ENCODE results near the gene CYP4F2.
"Not testable (repeated sequence)": the region's sequence is repeated elsewhere in the genome, so short reads cannot be mapped to it uniquely, and the experiment has no call there.

Gene CYP4F2

DNA sequence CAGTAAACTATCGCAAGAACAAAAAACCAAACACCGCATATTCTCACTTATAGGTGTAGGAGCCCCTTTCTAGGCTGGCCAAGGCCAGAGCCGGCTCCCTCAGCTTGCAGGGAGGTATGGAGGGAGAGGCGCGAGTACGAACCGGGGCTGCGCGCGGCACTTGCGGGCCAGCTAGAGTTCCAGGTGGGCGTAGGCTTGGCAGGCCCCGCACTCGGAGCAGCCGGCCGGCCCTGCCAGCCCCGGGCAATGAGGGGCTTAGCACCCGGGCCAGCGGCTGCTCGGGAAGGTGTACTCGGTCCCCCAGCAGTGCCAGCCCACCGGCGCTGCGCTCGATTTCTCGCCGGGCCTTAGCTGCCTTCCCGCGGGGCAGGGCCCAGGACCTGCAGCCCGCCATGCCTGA, 1.7 kb upstream of the CYP4F2 start:
- DNase-seq = not testable (repeated sequence)

DNA sequence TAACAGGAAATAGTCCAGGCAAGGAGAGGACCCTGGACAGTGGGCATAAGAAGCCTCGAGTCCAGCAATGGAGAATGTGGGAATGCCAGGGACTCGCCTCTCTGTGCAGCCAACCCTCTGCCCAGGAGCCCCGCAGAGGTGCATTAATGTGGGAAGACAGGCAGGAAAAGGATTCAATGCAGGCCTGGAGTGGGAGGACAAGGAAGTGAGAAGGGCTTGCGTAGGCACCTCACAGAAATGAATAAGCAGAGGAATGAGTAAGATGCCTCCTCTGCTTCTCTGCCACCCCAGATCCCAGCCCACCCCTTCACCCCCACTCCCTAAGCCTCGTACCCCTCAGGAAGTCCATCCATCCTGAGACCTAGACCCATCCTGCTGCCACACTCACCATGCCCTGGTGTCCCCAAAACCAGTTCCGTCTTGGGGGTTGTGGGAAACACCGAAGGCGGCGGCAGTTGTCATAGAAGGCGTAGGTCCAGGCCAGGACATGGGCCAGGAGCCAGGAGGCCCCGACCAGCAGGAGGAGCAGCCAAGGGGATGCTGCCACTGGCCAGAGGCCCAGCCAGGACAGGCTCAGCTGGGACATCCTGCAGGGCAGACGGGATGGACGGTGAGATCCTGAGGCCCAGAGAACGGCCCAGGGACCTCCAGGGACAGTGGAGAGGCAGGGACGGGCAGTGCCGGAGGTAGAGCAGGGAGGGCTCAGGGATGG, 692 bp downstream of the CYP4F2 start:
- DNase-seq = no peak

DNA sequence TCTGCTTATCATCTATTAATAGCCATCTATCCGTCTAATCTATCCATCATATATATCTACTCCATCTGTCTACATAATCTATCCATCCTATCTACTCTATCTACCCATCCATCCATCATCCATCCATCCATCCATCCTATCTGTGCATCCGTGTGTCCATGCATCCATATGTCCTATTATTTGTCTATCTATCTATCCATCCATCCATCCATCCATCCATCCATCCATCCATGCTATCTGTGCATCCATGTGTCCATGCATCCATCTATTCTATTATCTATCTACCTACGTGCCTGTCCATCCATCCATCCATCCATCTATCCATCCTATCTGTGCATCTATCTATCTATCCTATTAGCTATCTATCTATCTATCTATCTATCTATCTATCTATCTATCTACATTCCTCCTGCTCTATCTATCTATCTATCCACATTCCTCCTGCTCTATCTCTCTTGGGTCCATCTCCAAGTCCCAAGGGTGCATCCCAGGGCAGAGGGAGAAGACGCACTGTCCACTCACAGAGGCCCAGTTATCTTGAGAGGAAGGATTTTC, 1.9 kb downstream of the CYP4F2 start:
- DNase-seq = no peak

DNA sequence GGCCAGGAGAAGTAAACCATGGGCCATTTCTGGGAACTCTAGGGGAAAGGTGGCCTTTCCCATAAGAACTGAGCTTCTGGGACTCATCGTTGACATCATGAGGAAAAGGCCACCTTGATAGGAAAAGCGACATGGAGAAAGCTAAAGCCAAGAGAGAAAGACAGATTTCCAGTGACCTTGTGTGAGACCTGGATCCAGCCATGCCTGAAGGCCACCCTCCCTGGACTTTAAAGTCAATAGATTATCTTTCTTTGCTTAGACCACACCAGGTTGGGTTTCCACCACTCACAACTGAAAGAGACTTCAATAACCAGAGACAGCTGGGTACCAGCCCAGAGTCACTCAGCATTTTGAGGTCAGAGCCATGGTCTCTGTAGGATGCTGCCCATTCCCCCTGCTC, 3.5 kb downstream of the CYP4F2 start:
- DNase-seq = no peak

DNA sequence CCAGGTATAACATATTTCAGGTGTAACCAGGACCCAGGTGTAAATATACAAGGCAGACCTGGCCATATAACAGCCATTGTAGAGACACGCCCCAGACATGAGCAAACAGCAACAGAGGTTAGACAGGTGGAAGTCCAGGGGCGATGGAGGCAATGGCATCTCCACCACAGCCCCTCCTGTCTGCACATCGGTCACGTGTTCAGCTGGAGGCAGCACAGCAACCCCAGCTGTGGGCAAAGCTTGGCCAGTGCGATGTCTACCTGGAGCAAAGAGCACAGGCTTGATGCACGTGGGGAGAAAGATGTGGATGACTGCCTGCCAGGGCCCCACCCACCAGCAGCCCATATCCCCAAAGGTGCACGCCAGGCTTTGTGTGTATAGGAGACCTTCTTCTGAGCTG, 4.4 kb downstream of the CYP4F2 start:
- DNase-seq = no peak

DNA sequence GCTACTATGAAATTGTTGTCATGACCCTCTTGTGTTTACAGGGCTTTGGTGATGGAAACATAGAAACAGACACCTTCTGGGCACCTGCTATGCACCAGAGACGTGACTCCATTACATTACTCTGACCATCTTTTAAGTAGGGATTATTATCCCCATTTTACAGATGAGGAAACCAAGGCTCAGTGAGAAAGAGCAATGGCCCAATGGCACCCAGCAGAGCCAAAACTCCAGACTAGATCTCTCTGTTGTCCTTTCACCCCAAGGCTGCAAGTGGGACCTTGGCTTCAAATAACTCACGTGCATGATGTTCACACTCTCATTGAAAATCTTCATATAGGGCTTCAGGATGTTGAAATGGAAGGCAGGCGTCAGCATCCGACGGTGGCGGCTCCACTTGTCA, 5.9 kb downstream of the CYP4F2 start:
- no peak for DNase-seq

DNA sequence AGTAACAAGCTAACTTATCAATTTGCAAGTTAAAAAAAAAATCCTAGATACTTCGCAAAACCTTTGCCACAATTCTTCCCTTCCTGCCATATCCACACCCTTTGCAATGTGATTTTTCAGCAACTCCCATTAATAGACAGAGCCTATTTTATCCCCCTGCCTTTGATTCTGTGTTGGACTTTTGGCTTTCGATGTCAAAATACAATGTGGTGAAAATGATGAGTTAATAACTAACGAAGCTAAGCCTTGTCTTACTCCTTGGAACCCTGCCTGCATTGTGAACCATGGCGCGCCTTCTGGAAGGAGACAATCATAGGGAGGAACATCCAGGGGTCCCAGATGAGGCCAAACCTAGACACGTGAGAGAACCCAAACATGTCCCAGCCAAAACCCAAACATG, 6.4 kb downstream of the CYP4F2 start:
- no peak for DNase-seq

DNA sequence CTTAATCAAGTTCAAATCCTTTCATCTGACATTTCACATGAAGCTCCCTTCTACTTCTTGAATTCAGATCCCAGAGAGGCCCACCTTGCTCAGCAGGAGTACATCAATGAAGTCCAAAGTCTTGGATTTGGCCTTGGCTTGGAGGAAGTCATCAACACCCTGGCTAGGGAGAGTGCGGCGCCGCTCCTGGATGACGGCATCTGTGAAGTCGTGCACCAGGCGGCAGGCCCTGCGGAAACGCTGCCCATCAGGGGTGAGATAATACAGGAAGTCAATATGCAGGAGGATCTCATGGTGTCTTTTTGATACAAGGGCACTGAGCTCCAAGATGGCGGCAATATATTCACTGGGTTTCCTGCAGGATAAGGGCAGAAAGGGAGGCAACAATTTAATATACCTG, 8.5 kb downstream of the CYP4F2 start:
- not testable (repeated sequence) for DNase-seq

DNA sequence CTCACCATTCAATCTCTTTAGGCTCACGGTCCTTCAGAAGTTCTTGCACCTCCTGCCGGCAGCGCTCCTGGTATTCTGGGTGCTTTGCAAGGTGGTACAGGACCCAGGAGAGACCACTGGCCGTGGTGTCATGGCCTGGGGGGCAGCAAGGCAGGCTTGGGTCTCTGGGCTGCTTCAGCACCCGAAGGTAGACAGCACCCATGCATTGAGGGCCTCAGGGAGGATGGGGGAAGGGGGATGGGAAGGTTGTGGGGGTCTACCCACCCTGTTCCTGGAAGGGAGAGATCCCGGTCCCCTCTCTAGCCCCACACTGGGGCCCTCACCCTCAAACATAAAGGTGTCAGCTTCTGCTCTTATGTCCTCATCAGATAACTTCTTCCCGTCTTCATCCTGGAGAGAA, 12.0 kb downstream of the CYP4F2 start:
- DNase-seq = no peak

DNA sequence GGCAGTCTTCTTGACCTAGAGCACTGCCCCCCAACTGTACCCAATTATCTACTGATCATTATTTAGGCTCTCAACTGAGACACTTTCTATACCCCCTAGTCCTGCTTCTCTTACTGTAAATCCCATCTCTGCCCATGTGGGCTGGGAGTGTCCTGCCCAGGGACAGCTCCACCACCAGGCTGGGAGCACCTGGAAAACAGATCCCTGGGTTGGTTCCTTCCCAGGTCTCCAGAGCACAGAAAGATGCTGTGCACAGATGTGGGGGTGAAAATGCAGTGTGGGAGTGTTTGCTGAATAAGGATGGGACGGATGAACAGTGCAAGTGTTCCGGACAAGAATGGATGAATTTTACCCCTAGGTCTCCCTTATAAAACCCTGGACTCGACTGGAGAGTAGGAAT, 12.7 kb downstream of the CYP4F2 start:
- DNase-seq = no peak

DNA sequence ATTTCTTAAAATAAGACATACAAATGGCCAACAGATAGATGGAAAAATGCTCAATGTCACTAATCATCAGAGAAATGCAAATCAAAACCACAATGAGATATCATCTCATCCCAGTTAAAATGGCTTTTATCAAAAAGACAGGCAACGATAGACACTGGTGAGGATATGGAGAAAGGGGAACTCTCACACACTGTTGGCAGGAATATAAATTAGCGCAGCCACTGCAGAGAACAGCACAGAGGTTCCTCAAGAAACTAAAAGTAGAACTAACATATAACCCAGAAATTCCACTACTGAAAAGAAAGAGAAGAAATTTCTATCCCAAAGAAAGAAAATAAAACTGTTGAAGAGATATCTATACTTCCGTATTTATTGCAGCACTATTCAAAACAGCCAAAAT, 14.5 kb downstream of the CYP4F2 start:
- DNase-seq = not testable (repeated sequence)

DNA sequence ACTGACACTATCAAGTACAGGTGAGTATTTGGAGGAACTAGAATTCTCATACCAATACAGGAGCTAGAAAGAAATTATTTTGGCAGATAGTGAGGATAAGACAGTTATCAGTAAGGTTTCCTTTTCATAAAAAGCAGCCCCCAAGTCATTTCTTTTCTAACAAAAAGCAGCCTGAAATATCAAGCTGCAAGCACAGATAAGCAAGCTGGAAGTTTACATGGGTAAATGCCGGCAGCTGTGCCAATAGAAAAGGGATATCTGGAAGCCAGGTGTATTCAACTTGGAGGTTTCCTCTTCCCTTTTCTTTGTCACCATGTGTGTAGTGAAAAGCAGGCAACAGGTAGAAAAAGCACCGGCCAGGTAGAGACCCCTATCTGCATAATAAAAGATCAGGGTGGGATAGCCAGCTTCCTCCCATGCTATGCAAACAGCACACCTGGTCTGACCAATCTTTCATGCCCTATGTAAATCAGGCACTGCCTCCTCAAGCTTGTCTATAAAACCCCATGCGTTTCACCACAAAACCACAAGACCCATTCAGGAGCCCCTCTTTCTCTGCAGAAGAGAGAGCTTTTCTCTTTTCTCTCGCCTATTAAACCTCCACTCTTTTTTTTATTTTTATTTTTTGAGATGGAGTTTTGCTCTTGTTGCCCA, 22.9 kb downstream of the CYP4F2 start:
- no peak for DNase-seq

DNA sequence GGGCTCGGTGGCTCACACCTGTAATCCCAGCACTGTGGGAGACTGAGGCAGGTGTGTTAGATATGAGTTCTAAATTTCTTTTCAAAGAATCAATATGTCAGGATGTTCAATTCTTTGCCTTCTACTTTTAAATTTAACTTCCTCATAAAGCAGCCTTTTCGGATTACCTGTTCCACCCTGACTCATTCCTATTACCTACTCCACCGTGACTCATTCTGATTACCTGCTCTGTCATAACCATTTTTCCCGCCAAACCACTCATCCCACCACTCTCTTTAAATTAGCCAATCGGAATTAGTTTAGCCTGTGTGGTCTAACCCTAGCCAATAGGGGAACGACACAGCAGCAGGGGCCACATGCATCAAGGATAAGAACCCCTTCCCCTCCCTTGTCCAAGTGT, 24.1 kb downstream of the CYP4F2 start:
- not testable (repeated sequence) for DNase-seq

DNA sequence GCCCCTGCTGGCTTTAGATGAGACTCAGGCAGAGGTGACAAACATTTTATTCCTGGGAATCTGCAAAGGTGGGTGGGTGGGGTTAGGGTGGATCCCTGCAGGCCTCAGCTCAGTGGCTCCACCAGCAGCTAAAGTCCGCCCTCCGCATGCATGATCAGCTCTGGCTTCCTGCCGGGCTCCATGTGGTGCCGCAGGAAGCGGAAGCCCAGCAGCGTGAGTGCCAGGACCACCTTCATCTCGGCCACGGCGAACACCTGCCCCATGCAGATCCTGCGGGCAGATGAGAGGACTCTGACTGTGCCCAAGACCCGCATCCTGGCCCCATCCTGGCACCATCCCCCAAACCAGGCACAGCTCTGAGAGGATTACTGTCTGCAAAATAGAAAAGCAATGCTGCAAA, 26.3 kb downstream of the CYP4F2 start:
- DNase-seq = no peak

DNA sequence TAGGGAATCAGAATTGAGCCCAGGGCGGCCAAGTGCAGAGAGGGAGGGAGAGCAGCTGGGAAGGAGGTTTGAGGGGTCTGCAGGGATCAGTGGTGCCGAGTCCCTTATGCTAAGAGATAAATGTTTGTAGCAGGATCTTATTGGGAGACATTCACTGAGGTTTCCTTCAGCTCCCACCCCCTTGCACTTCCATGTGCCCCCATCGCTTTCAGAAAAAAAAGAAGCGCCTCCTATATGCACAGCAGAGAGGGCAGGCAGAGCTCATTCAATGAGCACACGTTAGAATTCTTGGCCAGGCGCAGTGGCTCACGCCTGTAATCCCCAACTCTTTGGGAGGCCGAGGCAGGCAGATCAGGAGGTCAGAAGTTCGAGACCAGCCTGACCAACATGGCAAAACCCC, 28.0 kb downstream of the CYP4F2 start:
- DNase-seq = no peak

DNA sequence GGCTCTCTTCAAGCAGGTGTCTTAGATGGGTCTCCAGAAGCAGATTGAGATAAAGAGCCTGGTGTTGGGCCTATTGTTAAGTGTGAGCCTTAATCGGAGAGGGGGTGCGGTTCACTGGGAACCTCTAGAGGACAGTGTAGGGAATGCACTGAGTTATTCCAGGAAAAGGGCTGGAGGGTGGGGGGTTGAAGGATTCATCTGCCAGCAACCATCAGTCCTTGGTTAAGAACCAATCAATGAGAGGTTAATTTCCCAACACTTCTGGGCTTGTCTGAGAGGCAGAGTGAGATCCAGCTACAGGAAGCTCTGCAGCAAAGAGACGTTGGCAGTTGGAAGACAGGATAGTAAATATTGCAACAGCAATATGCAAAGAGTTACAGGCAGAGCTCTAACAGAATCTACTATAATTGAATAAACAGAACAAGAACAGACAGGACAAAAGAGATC, 28.7 kb downstream of the CYP4F2 start:
- DNase-seq = peak; percentile 23

DNA sequence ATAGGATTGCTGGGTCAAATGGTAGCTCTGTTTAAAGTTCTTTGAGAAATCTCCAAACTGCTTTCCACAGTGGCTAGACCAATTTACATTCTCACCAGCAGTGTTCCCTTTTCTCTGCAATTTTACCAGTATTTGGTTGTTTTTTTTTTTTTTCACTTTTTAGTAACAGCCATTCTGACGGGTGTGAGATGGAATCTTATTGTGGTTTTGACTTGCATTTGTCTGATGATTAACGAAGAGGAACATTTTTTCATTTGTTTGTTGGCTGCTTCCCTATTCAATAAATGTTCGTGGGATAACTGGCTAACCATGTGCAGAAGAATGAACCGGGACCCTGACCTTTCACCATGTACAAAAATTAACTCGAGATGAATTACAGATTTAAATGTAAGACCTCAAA, 31.2 kb downstream of the CYP4F2 start:
- DNase-seq = no peak

DNA sequence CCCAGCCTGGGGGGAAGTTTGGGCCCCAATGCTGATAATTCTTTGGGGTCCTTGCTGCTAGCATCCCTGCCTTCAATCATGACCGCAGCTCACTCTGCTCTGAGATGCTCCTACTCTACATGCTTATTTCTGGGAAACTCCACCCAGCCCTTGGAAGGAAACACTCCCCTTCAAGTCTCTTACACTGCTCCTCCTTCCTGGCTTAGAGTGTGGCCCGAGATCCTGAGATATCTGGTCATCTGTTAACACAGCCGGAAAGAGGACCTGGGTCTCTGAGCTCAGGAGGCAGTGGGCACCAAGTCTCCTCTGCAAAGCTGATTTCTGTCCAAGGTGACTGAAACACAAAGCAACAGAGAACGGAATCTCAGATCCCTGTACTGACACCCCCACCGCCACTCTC, 33.0 kb downstream of the CYP4F2 start:
- DNase-seq = no peak

DNA sequence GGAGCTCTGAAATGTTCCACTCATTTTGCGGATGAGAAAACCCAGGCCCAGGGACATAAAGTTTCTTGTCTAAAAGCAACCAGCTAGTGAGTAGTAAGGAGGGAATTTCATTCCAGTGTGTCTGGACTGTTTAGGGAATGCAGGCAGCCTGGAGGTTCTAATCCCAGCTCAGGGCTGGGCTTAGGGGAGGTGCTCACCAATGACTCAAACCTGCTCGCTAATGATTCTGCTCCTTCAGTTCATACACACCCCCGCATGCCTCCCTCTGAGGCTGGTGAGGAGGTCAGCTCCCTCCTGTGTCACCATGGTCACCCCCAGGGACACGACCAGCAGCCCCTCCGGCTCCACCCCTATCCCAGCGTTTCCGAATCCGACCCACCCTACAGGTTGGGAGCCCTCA, 34.6 kb downstream of the CYP4F2 start:
- no peak for DNase-seq

DNA sequence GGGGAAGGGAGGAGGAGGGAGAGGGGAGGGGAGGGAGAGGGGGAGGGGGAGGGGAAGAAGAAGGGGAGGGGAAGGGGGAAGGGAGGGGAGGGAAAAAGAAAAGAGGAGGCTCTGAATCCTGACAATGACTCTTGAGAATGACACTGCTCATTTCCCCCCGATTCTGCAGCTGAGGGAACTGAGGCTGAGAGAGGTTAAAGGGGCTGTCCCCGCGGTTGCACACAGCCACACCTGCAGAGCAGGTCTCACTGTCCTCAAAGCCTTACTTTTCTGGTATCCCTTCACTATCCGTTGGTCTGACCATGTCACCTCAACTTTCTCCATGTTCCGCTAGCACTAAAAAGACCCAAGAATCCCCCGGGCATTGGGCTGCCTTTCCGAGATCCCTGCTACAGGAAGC, 35.4 kb downstream of the CYP4F2 start:
- DNase-seq = no peak

DNA sequence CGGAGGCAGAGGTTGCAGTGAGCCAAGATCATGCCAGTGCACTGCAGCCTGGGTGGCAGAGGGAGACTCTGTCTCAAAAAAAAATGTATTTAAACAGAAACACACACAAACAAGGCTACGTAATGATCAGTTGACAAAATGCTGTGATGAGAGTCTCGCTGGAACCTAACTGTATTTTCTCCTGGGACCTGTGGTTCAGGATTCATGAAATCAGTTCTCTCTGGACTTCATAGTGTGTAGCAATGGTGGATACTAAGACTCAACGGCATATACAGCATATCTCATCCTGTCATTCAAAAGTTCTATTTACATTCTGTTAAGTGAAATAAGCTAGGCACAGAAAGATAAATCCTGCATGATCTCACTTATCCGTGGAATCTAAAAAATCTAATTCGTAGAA, 37.4 kb downstream of the CYP4F2 start:
- no peak for DNase-seq

DNA sequence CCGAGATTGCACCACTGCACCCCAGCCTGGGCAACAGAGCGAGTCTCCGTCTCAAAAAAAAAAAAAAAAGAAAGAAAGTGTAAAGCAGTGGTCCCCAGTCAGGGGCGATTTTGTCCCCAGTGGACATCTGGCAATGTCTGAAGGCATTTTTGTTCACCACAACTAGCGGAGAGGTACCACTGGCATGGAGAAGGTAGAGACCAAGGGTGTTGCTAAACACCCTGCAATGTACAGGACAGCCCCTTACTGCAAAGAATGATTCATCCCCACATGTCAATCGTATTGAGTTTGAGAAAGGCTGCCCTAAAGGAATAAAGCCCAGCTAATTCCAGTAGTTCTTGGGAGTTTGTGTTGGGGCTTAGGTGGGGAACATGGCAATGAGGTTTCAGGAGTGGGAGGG, 38.7 kb downstream of the CYP4F2 start:
- DNase-seq = no peak

DNA sequence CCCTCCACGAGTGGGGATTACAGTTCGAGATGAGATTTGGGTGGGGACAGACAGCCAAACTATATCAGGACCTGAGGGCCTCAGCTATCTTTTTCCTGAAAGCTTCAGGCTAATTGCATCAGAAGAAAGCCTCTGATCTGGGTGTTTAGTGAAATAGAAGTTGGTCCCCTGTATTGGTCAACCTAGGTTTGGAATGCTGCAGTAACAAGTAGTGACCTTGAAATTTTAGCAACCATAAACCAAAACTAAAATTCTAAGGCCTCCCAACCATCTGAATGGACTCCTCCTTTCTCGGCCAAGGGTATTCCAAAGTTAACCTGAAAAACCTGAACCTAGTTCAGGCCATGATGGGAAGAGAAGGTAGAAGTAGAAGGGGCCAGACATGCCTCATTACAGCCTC, 47.5 kb downstream of the CYP4F2 start:
- no peak for DNase-seq

DNA sequence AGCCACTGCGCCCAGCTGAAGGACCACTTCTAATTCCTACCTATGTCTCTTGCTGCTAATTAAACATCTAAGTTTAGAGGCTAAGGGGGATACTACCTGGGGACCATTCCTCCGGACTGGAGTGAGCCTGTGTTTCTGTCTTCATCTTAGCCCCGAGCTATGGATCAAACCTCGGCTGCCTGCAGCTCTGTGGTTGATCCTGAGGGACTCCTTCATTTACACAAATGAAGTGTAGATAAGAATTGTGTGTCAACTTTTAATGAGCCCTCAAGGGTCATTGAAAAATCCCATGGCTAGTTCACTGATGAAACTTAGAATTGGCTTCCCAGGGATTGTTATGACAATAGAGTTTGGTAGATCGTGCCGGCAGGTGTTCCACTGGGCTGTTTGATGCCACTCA, 51.0 kb downstream of the CYP4F2 start:
- no peak for DNase-seq

DNA sequence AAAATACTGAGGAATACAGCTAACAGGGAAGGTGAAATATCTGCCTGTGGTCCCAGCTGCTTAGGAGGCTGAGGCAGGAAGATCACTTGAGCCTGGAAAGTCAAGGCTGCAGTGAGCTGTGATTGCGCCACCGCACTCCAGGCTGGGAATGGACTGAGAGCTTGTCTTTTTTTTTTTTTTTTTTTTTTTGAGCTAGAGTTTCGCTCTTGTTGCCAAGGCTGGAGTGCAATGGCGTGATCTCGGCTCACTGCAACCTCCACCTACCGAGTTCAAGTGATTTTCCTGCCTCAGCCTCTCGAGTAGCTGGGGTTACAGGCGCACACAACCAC, 54.0 kb downstream of the CYP4F2 start:
- not testable (repeated sequence) for DNase-seq
